Measurements from ENCODE around the gene UPK3A.
"Not testable (repeated sequence)": the region's sequence is repeated elsewhere in the genome, so short reads cannot be mapped to it uniquely, and the experiment has no call there.

Gene UPK3A

DNA sequence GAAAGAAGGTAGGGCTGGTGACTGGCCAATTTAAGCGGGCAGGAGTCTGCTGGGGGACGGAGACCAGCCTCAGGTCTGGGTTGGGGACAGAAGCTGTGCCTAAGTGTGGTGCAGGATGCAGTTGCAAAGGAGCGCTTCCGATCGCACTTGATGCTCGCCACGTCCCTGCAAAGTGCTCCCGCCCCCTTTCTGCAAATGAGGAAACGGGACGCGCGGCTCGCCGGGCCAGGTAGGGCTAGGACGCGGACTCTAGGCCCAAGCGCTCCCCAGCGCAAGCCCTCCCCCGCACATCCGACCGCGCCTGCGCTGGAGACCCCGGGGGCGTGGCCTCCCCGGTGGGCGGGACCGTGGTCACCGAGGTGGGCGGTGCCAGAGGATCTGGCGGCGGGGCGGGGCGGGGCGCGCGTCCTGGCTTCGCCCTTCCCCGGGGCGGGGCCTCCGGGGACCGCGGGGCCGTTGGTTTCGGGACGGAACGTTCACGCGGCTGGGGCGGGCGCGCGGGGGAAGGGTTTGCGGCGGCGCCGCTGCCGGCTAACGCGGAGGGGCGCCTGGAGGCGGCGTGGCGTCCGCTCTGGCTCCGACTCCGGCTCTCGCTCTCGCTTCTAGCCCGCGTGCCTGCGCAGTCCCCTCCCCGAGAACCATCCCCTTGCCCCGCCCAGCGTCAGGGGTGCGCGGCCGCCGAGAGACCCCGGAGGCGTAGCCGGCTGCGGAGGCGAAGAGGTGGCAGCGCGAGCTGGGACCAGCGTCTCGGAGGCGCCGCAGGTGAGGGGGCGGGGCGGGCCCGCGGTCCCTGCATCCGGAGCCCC is 24.9 kb downstream of the UPK3A start, which contains the start of gene FAM118A:
TSS of gene FAM118A (plus strand) at position 513 of the 806 bp plus-strand sequence. CDS start 12,446 bp downstream, outside the sequence.
- DNase-seq (ENCODE audit: low read depth, low spot score), result peak; percentile 89

DNA sequence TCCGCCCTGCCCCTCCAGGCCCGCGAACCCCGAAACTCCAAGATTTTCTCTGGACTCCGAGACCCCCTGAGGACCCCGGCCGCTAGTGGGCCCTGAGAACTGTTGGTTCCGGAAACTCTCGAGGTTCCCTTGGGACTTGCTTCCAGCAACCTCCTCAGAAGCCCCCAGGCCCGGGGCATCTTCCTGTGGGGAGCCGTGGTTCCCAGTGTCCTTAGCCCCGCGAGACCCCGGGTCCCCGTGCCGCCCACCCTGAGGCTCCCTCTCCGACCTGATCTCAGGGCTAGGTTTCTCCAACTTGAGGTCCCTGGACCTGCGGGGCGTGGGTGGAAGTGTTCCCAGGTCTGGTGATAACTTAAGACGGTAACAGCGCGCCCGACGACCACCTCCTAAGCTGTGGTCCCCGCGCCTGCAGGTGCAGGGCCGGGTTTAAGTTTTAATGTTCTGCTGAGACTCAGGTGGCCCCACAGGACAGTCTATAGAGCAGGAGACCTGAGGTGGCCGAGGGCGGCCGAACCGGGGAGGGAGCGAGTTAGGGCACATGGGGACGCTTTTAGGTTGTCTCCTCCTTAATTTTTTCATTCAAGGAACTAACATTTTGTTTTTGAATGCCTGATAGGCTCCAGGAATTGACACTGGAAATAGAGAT is 25.7 kb downstream of the UPK3A start:
- DNase-seq (ENCODE audit: low read depth, low spot score), result no peak

DNA sequence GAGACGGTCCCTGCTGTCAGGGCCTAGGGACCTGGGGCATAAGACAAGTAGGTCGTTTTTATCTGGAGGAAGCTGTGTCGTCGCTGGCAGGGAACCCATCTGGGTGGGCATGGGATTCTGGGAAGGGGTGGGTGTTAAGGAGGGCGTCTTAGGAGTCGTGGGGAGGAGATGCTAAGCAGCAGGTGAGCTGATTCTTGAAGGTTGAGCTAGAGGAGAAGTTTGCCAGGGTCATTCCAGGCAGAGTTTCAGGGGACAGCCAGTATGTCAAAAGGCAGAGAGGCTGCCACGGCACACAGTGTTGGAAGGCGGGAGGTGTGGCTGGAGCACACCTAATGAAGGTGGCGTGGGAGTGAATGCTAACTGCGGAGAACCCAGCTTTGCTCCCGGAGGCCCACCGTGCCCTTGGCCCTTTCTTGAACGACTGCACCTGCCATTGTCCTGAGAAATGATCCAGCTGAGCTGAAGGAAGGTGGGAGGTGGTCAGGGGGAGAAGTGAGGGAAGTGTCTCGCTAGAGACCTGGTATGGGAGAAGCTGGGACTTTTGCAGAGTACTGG is 26.3 kb downstream of the UPK3A start:
- DNase-seq (ENCODE audit: low read depth, low spot score), result no peak

DNA sequence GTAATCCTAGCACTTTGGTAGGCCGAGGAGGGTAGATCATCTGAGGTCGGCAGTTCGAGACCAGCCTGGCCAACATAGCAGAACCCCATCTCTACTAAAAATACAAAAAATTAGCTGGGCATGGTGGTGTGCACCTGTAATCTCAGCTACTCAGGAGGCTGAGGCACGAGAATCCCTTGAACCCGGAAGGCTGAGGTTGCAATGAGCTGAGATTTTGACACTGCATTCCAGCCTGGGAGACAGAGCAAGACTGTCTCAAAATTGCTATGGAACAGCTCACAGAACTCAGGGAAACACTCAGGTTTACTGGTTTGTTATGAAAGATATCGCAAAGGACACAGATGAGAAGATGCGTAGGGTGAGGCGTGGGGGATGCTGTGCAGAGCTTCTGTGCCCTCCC is 27.7 kb downstream of the UPK3A start:
- DNase-seq (ENCODE audit: low read depth, low spot score), result no peak

DNA sequence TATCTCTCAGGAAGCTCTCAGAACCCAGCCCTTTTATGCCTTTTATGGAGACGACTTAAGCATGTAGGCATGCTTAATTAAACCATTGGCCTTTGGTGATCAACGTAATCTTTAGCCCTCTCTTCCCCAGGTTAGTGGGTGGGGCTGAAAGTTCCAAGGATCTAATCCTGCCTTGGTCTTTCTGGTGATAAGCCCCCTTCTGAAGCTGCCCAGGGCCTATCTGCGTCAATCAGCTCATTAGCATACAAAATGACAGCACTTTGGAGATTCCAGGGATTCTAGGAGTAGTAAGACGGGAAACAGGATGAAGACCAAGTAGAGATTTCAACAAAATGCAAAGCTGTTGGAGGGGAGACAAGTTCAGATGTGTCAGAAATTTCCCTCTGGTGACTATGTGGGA is 28.1 kb downstream of the UPK3A start:
- DNase-seq (ENCODE audit: low read depth, low spot score), result no peak

DNA sequence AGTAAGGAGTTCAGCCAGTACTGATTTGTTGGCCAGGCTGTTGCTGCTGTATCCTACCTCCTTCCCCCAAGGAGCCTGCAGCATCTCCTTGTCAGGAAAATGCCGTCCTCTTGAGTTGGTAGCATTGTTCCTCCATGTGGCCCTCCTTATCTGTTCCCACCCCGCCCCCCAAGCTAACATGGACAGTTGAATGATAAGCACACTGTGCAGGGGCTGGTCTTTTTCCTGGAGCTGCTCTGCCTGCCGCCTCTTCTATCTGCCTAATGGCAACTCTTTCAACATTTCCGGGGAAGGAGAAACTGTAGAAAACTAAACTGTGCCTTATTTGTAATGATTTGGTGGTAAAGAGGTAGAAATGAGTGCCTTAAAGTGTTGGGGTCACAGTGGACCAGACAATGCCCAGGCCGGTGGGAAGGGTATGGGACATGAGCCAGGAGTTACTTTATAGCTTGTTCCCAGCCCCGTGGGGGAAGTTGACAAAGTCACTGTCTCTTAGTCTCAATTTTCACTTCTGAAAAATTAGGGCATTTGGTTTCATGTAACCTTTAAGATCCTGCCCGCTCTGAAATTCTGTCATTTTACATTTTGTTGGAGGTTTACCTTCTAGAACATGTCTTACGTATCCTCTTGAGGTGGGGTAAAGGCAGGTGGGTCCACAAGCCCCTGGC is 29.4 kb downstream of the UPK3A start:
- DNase-seq (ENCODE audit: low read depth, low spot score), result no peak

DNA sequence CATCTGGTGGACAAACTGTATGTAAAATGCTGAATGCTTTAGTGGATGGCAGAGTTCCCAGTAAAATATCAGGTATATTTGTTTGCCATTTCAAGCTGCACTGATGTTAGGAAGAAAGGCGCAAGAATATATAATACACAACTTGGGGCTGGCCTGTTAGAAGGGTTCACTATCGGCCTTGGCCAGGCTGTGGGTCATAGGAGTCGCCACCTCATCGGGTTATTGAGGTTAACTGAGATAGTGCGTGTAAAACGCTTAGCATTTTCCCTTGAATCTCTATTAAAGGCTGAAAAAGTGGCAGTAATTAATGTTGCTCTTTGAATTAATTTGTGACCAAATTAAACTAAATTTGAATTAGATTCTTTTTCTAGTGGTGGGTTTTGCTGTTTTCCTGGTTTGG is 30.0 kb downstream of the UPK3A start:
- no peak for DNase-seq (ENCODE audit: low read depth, low spot score)

DNA sequence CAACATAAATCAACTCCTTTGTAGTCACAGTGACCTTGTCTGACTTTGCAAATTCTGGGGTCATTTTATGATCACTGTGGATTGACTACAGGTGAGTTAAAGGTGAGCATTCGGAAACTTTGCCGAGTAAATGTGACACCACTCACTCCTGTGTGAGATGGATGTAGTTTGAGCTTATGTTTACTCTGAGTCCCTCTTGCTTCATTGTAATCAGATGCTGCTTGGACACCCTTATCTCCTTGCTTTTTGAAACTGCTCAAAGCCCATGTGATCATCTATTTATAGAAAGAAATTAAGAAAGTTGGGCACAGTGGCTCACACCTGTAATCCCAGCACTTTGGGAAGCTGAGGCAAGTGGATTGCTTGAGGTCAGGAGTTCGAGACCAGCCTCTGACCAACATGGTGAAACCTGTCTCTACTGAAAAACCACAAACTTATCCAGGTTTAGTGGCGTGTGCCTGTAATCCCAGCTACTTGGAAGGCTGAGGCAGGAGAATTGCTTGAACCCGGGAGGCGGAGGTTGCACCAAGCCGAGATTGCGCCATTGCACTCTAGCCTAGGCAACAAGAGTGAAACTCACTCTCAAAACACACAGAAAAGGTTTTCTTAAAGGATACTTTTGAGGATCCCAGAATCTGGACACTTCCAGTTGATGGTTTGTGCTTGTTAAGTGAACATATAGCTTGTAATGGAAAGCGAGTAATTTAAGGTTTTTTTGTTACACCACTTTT is 32.2 kb downstream of the UPK3A start:
- no peak for DNase-seq (ENCODE audit: low read depth, low spot score)

DNA sequence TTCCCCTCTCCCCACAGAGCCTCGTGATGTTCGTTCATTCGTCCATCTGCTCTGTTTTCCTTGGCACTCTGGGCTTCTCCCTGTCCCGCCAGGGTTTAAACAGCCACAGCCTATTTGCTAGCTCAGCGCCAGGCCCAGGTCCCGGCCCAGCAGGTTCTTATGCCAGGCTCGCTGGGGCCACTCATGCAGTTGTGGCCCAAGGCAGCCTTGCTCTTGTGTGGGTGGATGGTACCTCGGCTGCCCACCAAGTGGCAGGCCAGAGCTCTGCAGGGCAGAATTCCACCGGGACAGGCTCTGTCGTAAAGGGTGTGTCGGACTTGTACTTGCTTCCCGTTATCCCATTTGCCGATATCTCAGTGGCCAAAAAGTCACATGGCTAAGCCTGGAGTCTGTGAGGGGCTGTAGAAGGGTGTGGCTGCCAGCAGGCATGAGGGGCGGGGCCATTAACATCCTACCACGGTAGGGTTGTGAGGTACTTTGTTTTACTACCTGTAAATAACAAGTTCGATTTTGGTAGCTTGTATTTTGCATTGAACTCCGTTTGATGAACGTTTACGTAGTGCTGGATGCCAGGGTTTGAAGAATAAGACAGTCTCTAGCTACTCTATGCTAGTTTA is 32.9 kb downstream of the UPK3A start:
- DNase-seq (ENCODE audit: low read depth, low spot score), result no peak

DNA sequence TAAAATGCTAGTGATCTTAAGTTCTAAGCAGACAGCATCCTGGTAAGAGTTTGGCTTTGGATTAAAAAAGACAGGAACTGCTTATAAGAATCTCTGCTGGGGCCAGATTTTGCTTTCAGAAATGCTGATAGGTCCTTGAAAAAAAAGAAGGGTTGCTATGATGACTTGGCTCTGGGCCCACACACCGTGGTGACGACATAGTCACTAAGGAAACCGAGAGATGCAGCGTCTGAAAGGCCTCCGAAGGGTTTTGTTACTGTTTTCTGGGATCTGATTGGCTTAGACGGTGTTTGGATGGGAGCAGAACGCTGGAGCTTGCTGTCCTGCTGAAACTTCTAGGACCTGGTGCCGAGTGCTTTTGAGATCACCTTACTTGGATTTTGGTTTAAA is 33.4 kb downstream of the UPK3A start:
- DNase-seq (ENCODE audit: low read depth, low spot score), result peak; percentile 69

DNA sequence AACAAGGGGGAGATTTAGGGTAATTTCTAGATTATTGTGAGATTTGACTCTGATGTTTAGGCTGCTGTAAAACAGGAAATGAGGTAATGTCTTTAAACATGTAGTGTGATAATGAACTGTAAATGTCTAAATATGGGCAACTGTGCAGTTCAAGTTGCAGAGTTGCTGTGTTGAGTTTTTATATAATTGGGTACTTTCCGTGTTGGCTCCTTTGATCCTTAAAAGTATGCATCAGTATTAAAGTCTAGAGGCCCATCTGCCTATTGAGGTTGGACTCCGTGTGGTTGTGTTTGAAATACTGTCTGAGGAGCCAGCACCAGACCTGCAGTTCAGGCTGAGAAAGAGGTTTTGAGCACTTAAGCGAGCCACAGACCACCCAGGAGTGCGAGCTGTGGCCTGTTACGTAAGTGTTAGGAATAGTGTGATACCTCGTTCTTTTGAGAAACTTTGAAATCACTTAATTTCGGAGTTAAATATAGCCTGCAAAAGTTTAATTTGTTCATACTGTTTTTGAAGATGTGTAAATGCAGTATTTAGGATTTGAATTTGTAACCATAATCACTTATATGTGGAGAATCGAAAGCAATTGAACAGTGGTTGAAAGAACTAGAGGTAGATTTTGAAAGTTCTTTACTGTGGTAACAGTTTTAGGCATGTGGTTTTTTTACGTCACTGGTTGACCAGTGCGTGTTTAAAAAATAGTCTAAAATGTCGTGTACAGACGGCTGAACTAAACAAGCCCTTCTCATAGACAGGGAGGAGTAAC is 34.0 kb downstream of the UPK3A start:
- no peak for DNase-seq (ENCODE audit: low read depth, low spot score)

DNA sequence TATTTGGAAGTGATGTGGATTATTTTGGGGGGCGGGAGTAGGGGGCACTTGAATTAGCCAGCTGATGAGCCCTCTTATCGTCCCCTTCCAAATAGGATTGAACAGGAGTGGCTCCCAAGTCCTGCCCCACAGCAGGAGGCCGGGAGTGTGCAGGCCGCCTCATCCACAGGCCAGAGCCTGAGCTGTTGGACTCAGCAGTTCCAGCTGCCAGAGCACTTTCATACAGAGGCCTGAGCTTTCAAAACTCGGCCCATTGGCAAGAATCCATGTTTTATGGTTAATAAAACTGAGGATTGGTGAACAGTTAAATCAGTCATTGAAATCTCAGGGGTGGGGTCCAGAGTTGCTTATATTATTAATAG is 34.6 kb downstream of the UPK3A start:
- DNase-seq (ENCODE audit: low read depth, low spot score), result no peak

DNA sequence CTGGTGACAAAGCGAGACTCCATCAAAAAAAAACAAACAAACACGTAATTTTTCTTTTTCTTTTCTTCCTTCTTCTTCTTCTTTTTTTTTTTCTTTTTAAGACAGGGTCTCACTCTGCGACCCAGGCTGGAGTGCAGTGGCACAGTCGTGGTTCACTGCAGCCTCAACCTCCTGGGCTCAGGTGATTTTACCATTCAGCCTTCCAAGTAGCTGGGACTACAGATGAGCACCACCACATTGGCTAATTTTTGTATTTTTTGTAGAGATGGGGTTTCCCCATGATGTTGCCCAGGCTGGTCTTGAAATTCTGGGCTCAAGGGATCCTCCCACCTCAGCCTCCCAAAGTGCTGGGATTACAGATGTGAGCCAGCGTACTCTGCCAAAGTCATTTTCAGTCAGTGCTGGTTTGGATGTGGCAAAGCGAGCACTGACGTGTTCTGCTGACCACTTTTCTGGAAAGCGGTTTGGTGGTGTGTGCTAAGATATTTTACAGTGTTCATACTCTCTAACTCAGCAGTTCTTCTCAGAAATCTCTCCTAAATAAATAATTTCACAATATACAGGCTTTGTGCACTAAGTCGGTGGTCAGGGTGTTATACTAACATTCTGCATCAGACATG is 35.7 kb downstream of the UPK3A start:
- no peak for DNase-seq (ENCODE audit: low read depth, low spot score)

DNA sequence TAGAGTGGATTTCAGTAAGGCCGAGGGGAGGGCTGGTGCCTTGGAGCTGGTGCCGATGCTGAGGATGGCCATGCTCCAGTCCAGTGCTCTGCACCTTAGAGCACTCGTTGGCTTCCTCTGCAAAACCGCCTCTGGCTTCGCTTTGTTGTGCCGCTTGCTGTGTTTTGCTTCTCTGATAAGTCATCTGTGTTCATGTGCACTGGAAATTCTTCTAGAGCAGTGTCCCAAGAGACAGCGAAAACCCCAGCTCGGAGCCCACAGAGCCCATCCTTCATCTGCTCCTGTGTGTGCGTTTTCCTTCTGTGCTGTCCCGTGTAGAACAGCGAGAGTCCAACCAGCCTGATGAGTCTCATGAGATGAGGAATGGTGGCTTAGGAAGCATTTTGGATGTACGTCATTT is 37.1 kb downstream of the UPK3A start:
- no peak for DNase-seq (ENCODE audit: low read depth, low spot score)

DNA sequence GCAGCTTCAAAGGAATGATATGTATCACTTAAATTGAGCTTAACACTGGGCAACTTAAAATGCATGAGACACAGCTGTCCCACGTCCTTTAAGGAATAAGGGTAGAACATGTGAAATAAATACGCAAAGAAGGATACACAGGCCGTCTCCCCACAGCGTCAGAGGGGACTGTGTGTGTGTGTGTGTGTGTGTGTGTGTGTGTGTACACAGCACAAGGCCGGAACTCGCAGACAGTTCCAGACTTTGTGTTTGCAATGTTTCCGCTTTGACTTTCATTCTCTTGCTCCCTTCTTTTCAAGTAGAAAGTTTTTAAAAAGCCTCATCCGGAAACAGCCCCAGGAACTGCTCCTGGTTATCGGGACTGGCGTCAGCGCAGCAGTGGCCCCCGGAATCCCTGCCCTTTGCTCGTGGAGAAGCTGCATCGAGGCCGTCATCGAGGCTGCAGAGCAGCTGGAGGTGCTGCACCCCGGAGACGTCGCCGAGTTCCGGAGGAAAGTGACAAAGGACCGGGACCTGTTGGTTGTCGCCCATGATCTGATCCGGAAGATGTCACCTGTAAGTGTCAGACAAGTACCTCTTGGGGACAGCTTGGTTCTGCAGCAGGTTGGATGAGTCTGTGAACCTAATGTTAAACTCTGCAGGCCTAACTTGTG is 38.2 kb downstream of the UPK3A start:
- DNase-seq (ENCODE audit: low read depth, low spot score), result no peak

DNA sequence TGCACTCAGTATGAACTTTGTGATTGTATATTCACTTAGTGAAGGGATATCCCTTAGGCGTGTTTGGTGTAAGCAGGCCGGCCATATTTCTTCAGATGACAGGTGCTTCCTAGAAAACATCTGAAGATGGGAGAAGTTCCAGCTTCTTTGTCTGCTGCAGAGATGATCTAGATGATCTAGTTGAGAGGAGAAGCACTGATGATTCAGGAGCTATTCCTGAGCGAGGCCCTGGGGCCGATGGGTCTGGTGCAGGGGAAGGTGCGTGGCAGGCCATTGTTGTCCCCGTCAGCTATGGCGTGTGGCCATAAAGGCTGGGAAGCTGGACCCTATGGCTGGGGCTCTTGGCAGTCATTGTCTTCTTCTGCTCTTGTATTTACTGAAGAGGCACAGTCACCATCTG is 38.9 kb downstream of the UPK3A start:
- no peak for DNase-seq (ENCODE audit: low read depth, low spot score)

DNA sequence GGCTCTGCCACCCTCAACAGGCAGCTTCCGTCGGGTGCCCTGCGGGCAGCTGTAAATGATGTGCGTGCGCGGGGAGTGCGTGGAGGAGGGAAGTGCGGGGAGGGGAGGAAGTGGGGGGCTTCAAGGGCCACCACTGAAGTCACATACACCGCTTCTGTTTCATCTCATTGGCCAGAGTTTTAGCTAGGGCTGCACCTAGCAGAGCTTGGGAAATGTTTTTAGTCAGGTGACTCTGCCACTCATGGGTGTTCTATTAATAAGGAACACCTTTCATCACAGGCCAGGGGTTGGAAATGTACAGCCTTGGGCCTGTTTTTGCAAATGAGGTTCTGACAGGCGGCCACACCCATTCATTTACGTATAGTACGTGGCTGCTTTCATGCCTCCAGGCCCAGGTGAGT is 39.6 kb downstream of the UPK3A start:
- no peak for DNase-seq (ENCODE audit: low read depth, low spot score)

DNA sequence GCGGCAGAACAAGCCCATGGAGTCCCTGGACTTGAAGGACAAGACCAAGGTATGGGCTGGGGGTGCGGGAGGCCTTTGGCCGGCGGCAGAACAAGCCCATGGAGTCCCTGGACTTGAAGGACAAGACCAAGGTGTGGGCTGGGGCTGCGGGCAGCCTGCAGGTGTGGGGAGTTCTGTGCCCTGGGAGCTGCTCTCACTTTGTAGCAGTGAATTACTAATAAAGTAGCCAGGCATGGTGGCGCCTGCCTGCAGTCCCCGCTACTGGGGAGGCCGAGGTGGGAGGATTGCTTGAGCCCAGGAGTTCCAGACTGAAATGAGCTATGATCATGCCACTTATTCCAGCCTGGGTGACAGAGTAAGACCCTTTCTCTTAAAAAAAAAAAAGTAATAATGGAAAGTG is 43.5 kb downstream of the UPK3A start:
- not testable (repeated sequence) for DNase-seq (ENCODE audit: low read depth, low spot score)

DNA sequence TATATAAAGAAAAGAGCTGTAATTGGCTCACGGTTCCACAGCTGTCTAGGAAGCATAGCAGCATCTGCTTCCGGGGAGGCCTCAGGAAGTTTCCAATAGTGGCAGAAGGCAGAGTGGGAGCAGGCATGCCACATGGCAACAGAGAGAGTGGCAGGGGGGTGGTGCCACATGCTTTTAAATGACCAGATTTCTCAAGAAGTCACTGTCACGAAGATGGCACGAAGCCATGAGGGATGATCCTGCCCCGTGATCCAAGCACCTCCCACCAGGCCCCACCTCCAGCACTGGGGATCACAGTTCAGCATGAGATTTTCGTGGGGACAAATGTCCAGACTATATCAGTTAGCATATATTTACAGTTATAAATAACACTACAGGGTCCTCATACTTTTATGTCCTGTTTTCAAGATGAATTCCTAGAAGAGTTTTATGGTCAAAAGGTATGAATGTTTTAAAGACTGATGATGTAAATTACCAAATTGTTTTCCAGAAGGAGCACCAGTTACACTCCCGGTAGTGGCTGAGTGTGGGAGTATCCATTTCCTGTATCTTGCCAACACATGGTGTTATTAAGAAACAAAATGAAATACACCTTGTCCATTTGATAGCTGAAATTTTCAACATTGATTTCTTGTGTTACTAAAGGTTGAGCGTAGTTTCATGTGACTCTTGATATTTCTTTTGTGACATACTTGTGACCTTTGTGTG is 44.2 kb downstream of the UPK3A start:
- no peak for DNase-seq (ENCODE audit: low read depth, low spot score)

All from activated naive CD8-positive, alpha-beta T cell treated with anti-CD3 and anti-CD28 coated beads, Interleukin-2, amount 50 U/mL, for 16 hours (primary cell).